ENCODE measurements around the gene CALR3. TPM values are rescaled to one million over a fixed set of nuclear protein-coding genes. Genes with fewer than 3 reads are reported as not detected.
"Not testable (repeated sequence)": the region's sequence is repeated elsewhere in the genome, so short reads cannot be mapped to it uniquely, and the experiment has no call there.

CALR3 gene
- total RNA-seq, 1 donor from 2014 or later: not detected

GRCh38 chr19:16456652-16457194 lies 39.2 kb downstream of the CALR3 start:
- DNase-seq: no peak

- no peak for DNase-seq
Measured at GRCh38 chr19:16455489-16455888, 40.5 kb downstream of the CALR3 start.

- peak; percentile 24 for DNase-seq
Measured at GRCh38 chr19:16454351-16454918, 41.5 kb downstream of the CALR3 start.

GRCh38 chr19:16452325-16452724 lies 43.6 kb downstream of the CALR3 start:
- no peak for DNase-seq

DNA sequence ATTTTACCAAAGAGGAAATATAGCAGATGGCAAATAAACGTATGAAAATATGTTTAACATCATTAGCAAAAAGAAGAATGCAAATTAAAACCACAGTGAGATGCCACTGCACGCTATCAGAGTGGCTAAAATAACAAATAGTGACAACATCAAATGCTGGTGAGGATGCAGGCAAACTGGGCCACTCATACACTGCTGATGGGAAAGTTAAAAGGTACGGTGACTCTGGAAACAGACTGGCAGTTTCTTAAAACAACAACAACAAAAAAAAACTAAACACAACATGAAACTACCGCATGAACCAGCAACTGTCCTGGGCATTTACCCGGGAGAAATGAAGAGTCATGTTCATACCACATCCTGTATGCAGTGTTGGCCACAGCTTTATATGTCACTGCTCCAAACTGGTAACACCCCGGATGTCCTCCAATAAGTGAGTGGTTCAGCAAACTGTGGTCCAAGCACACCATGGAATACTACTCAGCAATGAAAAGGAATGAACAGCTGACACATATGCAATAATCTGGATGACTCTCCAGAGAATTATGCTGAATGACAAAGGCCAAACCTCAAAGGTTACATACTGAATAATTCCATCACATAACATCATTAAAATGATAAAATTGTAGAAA lies 46.5 kb downstream of the CALR3 start:
- no peak for DNase-seq

DNA sequence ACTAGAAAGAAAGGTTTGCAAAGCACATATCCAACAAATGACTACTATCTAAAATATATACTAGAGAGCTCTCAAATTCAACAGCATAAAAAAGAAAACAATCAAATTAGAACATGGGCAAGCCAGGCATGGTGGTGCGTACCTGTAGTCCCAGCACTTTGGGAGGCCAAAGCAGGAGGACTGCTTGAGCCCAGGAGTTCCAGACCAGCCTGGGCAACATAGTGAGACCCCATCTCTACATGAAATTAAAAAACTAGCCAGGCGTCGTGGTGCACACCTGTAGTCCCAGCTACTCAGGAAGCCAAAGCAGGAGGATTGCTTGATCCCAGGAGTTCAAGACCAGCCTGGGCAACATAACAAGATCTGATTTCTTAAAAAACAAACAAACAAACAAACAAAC lies 47.1 kb downstream of the CALR3 start:
- DNase-seq: not testable (repeated sequence)

- peak; percentile 56 for DNase-seq
Measured at GRCh38 chr19:16446724-16447368, 49.1 kb downstream of the CALR3 start.

- no peak for DNase-seq
Measured at GRCh38 chr19:16446108-16446723, 49.8 kb downstream of the CALR3 start.

GRCh38 chr19:16445238-16446107 lies 50.5 kb downstream of the CALR3 start:
- DNase-seq: no peak

DNA sequence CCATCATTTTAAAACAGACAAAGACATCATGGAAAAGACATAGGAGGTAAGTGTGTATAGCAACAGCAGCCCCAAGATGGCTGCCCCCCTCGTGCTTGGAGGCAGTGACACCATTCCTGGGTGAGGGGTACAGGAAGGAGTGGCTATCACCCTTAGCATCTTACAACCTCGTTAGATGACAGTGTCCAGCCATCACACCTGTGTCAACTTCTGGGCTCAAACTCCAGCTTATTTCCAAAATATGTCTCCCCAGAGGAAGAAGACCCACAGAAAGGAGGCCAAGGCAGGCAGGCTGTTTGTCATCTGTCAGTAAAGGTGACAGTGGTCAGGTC lies 51.7 kb downstream of the CALR3 start:
- no peak for DNase-seq

DNA sequence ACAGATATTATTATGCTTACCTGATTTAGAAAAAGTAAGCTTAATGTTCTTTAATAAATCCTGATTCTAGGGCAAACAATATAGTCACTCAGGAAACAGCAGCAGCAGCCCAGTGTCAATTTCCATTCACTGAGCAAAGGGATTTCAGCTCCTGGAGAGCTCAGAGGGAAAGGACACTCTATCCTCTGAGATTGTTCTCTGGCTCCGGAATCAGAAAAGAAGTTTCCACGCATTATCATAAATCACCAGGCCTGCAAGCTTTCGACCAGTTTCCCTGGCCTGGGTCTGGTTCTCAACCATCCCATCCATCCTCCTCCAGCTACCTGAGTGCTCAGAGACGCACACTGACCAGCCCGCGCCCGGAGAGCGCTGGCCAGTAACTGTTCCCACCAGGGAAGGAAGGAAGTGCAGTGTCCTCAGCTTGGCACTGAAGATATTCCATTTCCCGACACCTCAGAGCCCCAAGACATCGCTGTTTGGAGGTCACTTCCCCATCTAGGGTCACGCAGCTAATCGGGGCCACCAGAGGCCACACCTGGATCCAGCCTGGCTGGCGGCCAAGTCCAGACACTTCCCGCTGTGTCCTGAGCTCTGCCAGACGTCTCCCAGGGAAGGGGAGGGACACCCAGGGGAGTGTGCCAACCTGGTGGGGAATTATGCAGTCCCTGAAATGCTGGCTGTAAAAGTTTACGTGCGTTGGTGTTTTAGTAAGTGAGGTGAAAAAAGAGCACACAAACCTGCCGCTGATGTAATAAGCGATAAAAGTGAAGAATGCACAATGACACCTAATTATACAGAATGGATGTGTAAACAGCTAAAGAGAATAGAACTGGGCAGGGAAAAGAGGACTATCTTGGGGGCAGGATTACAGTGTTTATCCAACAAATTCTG lies 53.3 kb downstream of the CALR3 start:
- DNase-seq: no peak

GRCh38 chr19:16441661-16442162 lies 54.3 kb downstream of the CALR3 start:
- DNase-seq: no peak

- no peak for DNase-seq
Measured at GRCh38 chr19:16436780-16437332, 59.1 kb downstream of the CALR3 start.

- DNase-seq: no peak
Measured at GRCh38 chr19:16435999-16436650, 59.8 kb downstream of the CALR3 start.

- peak; percentile 35 for DNase-seq
Measured at GRCh38 chr19:16435238-16435917, 60.6 kb downstream of the CALR3 start.

- DNase-seq: no peak
Measured at GRCh38 chr19:16433986-16434385, 62.0 kb downstream of the CALR3 start.

- DNase-seq: no peak
Measured at GRCh38 chr19:16429759-16430091, 66.2 kb downstream of the CALR3 start.

DNA sequence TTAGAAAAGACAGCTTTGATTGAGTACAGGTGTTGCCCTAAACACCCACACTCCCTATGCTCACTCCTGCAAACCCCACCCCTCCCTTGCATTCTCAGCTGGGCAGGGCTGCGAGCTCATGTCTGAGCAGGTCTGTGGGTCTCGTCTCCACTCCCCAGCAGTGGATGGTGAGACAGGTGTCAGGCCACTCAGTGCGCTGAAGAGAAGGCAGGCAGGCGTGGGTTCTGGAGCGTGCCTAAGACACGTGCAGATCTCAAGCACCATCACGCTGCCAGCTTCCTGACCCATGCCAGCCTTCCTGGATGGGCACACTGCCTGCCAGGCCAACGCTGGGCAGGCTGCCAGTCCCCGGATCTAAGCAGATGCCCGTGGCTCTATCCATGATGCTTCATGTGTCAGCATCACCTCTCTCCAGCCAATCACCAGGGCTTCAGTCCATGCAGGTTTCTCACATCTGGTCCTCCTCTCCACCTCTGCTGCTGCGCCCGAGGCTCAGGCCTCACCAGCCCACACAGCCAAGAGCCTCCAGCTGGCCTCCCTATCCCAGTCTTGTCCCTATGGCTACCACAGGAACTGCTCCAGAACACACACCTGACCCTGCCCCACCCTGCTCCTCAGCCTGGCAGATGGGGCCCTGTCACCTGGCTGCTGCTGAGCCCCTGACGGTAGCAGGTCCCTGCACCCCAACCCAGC lies 66.8 kb downstream of the CALR3 start:
- no peak for DNase-seq
